NCI-H1417 treated with DMSO at 0.1 percent for 48 hours (cell line): ENCODE measurements around the gene TBC1D23.
A peak's percentile ranks its signal among the peaks of the same experiment; 100 is the strongest.
"Not testable (repeated sequence)": the region's sequence is repeated elsewhere in the genome, so short reads cannot be mapped to it uniquely, and the experiment has no call there.

ENCODE experiments used
- DNase-seq: peaks from one replicate; lab custom pipeline; 2025; lab: John Stamatoyannopoulos, UW

TBC1D23 gene

GRCh38 chr3:100257586-100257985 is 3.2 kb upstream of the TBC1D23 start:
- DNase-seq, result no peak

GRCh38 chr3:100260081-100260684 is 609 bp upstream of the TBC1D23 start:
- no peak for DNase-seq

- DNase-seq, result no peak
Measured at GRCh38 chr3:100261485-100261903, 702 bp downstream of the TBC1D23 start.

GRCh38 chr3:100262925-100263324 is 2.1 kb downstream of the TBC1D23 start:
- not testable (repeated sequence) for DNase-seq

GRCh38 chr3:100263583-100263982 is 2.8 kb downstream of the TBC1D23 start:
- DNase-seq, result no peak

GRCh38 chr3:100264242-100264641 is 3.5 kb downstream of the TBC1D23 start:
- DNase-seq, result no peak

- DNase-seq, result peak; percentile 55
Measured at GRCh38 chr3:100265016-100265415, 4.2 kb downstream of the TBC1D23 start.

- no peak for DNase-seq
Measured at GRCh38 chr3:100266531-100266930, 5.7 kb downstream of the TBC1D23 start.

GRCh38 chr3:100268156-100268555 is 7.4 kb downstream of the TBC1D23 start:
- DNase-seq, result no peak

GRCh38 chr3:100269001-100269400 is 8.2 kb downstream of the TBC1D23 start:
- DNase-seq, result no peak

GRCh38 chr3:100269410-100270214 is 8.8 kb downstream of the TBC1D23 start:
- no peak for DNase-seq

GRCh38 chr3:100270215-100270583 is 9.4 kb downstream of the TBC1D23 start:
- no peak for DNase-seq

- no peak for DNase-seq
Measured at GRCh38 chr3:100271522-100271921, 10.7 kb downstream of the TBC1D23 start.

- DNase-seq, result not testable (repeated sequence)
Measured at GRCh38 chr3:100272797-100273611, 12.2 kb downstream of the TBC1D23 start.

- no peak for DNase-seq
Measured at GRCh38 chr3:100274361-100274760, 13.6 kb downstream of the TBC1D23 start.

- peak; percentile 66 for DNase-seq
Measured at GRCh38 chr3:100277255-100277800, 16.5 kb downstream of the TBC1D23 start.

- no peak for DNase-seq
Measured at GRCh38 chr3:100278910-100279309, 18.1 kb downstream of the TBC1D23 start.

GRCh38 chr3:100288288-100288894 is 27.6 kb downstream of the TBC1D23 start:
- DNase-seq, result no peak

GRCh38 chr3:100289339-100289738 is 28.5 kb downstream of the TBC1D23 start:
- no peak for DNase-seq

GRCh38 chr3:100295089-100295488 is 34.3 kb downstream of the TBC1D23 start:
- DNase-seq, result no peak

GRCh38 chr3:100297784-100298183 is 37.0 kb downstream of the TBC1D23 start:
- no peak for DNase-seq

GRCh38 chr3:100299016-100299415 is 38.2 kb downstream of the TBC1D23 start:
- no peak for DNase-seq
